ENCODE results near the gene PIGN.

PIGN gene

DNA sequence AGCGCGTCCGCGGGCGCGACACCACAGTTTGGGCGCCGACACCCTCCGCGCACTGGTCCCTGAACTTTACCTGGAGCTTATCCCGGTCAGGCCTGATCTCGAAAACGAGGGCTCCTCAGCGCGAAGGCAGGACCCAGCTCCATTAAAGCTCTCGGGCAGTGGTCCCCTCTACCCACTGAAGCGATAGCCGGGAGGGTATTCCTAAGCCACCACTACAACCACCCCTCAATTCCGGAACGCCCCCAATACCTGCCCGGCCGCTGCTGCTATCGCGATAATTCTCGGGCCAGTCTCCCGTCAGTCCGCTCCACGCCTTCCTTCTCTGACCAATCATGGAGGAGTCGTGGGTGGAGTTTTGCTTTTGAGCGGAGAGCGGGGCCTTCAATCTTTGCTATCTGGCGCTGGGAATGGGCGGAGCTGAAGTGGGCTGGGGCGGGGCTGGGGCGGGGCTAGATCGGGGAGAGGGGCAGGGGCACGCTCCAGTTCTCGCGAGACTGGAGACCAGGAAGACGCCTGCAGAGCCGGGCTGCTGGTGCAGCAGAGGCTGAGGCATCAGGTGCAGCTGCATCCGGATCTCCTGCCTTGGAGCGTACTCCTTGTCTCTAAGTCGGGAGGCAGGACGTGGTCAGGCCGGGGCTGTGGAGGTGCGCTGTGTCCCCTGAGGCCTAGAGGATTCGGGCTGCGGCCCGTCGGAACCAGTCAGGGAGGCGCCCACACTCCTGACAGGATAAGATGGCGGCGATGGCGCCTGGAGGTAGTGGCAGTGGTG, at the start of gene PIGN, which contains the start of gene RELCH:
PIGN (minus strand) TSS at position 283 of the 769 bp plus-strand sequence. CDS start 25,703 bp downstream, outside the sequence.
RELCH (plus strand) TSS at position 482 of the 769 bp plus-strand sequence; CDS start at position 733, 251 bp downstream.
- peak; percentile 93 for DNase-seq

- no peak for DNase-seq
Observed at GRCh38 chr18:62236252-62236651, 49.4 kb upstream of the PIGN start.

DNA sequence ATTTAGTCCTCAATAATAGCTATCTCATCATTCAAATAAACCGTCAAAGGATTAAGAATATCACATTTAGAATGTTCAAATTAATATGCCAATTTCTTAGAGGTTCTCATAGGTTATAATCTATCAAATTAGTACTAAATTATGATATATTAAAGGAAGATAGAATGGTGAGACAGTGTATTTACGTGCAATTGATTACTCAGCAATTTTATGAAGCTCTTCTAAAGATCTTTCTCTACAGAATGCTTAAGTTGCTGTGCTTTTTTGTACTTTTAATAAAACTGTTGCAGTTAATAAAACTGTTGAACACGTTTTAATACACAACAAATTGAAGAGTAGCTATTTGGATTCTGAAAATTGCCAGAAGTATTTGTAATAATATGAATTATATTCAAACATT, 39.2 kb upstream of the PIGN start:
- no peak for DNase-seq

GRCh38 chr18:62224229-62224628, 37.4 kb upstream of the PIGN start:
- no peak for DNase-seq

DNA sequence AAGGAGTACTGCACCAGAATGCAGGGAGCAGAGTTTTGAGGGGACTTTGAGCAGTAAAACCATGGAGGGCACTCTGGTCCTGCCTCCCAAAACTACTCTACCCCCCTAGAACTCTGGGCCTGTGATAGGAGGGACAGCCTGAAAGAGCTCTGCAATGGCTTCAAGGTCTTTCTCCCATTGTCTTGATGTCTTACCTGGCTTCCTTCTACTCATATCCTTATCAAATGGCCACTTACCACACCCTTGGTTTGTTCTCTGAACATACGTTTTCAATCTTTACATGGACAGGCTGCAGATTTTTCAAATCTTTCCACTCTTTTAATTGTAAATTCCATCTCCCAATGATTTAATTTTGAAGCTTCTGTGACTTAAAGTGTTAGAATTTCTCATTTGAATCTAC, 27.9 kb upstream of the PIGN start:
- DNase-seq, result no peak

DNA sequence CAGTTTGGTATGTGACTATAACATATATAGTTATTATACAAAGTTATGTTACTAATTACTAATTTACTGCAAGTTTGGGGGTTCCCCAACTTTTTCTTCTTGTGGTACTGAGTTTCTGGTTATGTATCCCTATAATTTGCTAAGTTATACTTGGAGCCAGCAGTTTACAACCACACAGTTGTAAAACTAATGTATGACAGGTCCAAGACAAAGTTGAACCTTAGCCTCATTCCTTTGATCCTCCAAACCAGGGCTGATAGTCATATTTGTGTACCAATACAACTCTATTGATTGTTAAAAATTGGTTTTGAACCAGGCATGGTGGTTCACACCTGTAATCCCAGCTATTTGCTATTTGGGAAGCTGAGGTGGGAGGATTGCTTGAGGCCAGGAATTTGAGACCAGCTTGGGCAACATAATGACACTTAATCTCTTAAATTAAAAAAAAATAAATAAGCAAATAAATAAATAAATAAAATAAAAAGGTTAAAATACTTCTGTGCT, 24.5 kb upstream of the PIGN start:
- DNase-seq, result no peak

DNA sequence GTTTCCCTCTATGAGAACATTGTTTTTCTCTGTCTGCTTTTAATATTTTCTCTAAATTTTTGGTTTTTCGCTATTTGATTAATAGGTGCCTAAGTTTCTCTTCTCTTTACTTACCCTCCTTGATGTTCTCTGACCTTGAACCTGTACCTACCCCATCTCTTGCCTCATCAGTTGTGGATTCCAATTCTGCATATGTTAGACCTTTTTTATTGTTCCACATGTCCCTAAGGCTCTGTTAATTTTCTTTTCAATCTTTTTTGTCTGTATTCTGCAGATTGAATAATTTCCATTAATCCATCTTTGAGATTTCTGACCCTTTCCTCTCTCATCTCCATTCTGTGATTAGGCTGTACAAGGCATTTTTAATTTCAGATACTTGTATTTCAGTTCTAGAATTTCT, 23.3 kb upstream of the PIGN start:
- no peak for DNase-seq

- no peak for DNase-seq
Observed at GRCh38 chr18:62209046-62209445, 22.2 kb upstream of the PIGN start.

- DNase-seq, result no peak
Observed at GRCh38 chr18:62206593-62206992, 19.7 kb upstream of the PIGN start.

GRCh38 chr18:62205824-62206223, 19.0 kb upstream of the PIGN start:
- no peak for DNase-seq

DNA sequence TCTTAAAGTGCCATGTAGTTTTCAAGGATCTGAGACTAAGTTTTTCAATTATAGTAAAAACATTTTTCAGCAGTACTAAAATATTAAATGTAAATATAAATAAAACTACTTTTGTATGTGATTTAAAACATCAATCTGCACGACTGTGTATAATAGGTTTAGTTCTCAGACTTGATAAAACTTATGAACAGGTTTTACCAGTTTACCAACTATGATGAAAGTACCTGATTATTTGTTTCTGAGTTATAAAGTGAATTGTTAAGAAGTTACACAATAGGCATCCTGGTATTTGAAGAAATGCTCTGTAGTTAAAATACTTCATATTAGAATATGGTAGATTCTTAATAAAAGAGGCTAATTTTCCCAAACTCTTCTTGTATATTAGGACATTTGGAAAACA, 15.0 kb upstream of the PIGN start:
- DNase-seq, result no peak

- DNase-seq, result no peak
Observed at GRCh38 chr18:62200121-62200914, 13.5 kb upstream of the PIGN start.

DNA sequence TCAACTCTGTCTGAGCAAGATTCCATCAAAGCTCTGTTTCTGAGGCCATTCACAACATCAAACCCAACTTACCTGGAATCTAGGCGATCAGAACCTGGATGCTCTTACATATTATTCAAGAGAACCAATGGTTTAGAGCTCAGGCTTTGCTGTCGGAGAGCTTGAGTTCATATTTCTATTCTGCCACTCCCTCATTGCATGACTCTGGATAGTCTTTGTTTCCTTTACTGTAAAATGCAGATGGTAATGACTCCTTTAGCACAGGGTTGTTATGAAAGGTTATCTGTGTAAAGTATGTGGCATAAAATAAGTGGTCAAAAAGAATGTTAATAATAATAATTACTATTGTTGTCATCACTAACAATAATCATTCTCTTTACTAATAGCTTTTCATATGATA, 12.8 kb upstream of the PIGN start:
- no peak for DNase-seq

DNA sequence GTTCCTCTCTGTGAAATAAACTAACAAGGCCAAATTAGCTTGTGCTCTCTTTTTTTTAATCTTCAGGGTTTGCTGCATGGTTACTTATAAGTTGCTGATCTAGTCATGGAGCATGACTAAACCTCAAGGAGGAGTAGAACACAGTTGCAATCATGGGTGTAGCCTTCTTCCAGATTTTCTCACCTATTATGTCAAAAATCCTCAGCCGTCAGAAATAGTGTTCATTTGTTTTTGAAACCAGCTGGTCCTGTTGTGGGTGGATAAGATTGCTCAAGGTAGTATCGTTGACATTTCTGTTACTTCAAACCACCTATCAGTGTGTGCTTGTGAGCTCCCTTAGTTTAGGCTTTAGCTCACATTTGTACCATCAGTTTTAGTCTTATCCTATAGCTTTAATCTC, 11.4 kb upstream of the PIGN start:
- DNase-seq, result no peak

GRCh38 chr18:62196980-62197379, 10.1 kb upstream of the PIGN start:
- DNase-seq, result no peak

- DNase-seq, result no peak
Observed at GRCh38 chr18:62196079-62196478, 9.2 kb upstream of the PIGN start.

GRCh38 chr18:62189208-62189607, 2.4 kb upstream of the PIGN start:
- DNase-seq, result no peak

DNA sequence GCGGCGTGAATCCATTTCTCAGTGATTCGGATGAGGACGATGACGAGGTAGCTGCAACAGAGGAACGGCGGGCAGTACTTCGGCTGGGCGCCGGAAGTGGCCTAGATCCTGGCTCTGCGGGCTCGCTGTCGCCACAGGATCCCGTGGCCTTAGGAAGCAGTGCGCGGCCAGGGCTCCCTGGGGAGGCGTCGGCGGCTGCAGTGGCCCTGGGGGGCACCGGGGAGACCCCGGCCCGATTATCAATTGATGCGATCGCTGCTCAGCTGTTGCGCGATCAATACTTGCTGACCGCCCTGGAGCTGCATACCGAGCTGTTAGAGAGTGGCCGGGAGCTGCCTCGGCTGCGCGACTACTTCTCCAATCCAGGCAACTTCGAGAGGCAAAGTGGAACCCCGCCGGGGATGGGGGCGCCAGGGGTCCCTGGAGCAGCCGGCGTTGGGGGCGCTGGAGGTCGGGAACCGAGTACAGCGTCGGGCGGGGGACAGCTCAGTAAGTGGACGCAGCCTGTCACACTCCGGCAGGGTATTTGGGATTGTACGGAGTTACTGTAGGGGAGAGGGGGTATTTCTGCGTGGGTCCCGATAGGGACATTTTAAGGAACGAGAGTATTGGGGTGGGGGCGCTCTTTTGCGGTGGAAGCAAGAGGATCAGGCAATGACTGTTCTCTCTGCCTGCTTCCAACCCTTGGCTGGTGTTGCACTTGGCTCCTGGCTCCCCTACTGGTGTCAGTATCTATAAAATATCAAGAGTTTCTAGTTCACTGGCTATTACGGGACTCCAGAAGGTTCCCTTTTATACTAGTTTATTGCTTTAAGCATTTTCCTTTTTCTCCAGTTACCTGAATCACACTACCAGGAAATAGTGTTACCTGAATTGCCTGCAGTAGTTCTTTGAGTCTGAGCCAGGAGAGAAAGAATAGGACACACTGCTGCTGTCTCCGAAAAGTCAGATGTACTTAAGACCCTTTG, 971 bp upstream of the PIGN start:
- DNase-seq, result peak; percentile 12

DNA sequence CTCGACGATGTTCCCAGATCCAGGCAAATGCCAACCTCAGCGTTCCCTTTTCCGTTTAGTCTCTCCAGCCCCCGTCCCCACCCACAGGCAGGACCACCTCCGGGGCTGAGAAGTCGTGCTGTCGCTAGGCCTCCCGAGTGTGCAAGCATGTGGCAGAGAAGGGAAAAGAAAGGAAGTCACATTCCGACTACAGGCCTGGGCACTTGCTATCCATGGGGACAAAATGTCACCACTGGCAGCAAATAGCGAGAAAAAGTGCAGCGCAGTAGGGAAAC, 420 bp downstream of the PIGN start:
- DNase-seq, result peak; percentile 18

DNA sequence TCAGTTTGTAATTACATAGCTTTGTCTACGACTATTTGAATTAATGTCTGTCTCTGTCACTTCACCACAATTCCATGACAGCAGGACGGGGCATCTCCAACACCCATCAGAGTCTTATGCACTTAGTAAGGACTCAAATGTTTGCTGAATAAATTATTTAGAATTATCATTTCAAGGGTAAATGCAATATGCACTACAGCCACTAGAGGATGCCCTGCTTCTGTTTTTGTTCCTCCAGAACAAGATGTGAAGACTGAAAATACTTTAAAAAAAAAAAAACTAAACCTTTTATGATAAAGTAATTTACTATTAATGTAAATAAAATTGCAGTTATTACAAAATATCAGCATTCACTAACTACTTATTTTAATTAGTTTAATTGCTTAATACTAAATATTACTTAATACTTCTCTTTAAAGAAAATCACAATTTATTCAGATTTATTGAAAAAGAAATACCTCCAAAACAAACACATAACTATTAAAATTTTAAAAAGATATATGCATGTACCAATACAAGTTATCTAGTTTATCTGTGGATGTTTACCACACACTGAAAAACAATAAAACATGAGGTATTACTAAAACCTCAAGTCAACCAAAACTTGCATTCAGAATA, 3.2 kb downstream of the PIGN start:
- peak; percentile 38 for DNase-seq

DNA sequence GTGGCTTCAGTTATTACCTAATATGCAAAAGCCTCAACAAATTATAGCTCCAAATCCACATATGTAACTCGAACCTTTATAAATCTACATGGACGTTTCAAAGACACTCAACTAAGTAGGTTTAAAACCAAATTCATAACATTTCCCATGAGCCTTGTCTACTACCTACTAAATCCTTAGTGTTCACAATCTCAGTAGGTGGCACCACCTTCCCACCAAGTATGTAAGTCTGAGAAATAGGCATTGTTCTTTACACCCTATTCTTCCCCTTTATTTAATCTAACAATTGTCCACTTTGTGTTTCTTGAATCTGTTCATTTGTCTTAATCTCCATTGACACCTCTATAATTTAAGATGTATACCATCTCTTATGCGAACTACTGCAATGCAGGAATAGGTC, 4.6 kb downstream of the PIGN start:
- no peak for DNase-seq

GRCh38 chr18:62179213-62179612, 7.6 kb downstream of the PIGN start:
- no peak for DNase-seq

DNA sequence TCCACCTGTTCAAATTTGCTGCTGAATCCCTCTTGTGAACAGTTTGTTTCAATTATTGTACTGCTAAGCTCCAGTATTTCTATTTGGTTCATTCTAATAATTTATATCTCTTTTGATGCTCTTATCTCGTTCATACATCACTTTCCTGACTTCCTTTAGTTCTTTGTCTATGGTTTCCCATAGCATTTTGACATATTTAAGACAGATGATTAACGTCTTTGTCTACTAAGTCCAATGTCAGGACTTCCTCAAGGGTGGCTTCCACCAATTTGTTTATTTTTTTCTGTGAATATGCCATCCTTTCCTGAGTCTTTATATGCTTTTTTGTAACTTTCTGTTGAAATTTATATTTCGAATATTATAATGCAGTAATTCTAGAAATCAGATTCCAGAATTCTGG, 9.6 kb downstream of the PIGN start:
- no peak for DNase-seq
